ENCODE data around the gene CAMK2D. TPM values are rescaled to one million over a fixed set of nuclear protein-coding genes. Genes with fewer than 3 reads are reported as not detected.
A peak's percentile ranks its signal among the peaks of the same experiment; 100 is the strongest.

CAMK2D gene
- polyA plus RNA-seq, 3 donors = 10.4 to 30.6 (median 19.6) TPM

- Histone ChIP-seq H3K9me3 (replicated peaks in 1 of 2; ENCODE audit: control insufficient read depth in 1 of 2, insufficient read depth in 1 of 2, low read length in 2 of 2) (peaks cover 0 to 12% of the 10 kb centered on the region in 2 donors), H3K27ac (ENCODE audit: low read depth in 1 of 2, low read length in 2 of 2) (no peak overlapping the region), H3K9ac (ENCODE audit: insufficient read depth, low read length, poor library complexity, severe bottlenecking) (no peak overlapping the region), H3K4me2 (replicated peaks; ENCODE audit: extremely low read depth, low read length, poor library complexity, severe bottlenecking) (peak overlapping the region; percentile 55), H3K4me1 (ENCODE audit: control insufficient read depth in 1 of 2, insufficient read depth in 2 of 2, low read length in 2 of 2) (peaks cover 5 to 6% of the 10 kb centered on the region in 2 donors), H4K20me1 (ENCODE audit: insufficient read depth, low read length) (no peaks in the 10 kb centered on the region), H3K27me3 (ENCODE audit: control insufficient read depth in 2 of 2, insufficient read depth in 2 of 2, low read length in 2 of 2) (peaks cover 0 to 2% of the 10 kb centered on the region in 2 donors), H3K4me3 (replicated peaks in 1 of 3; ENCODE audit: low read depth in 2 of 3, low read length in 3 of 3) (peak overlapping the region in 2 of 3 experiments; percentile 17 to 45), H2AFZ (ENCODE audit: insufficient read depth, low read depth, low read length, poor library complexity, severe bottlenecking) (peak overlapping the region; percentile 68), H3K79me2 (ENCODE audit: insufficient read depth, low read length) (no peaks in the 10 kb centered on the region), H3K36me3 (replicated peaks in 1 of 2; ENCODE audit: control insufficient read depth in 1 of 2, insufficient read depth in 2 of 2, low read length in 2 of 2) (no peaks in the 10 kb centered on the region)
- Mint-ChIP-seq H3K36me3 (no peaks in the 10 kb centered on the region), H3K9me3 (peaks cover 0 to 11% (median 6%) of the 10 kb centered on the region in 7 donors), H3K4me3 (peak overlapping the region; percentile 35 to 83), H3K27ac (peak overlapping the region in 3 of 7 donors; percentile 0 to 68 (median 35)), H3K4me1 (peaks cover 5% of the 10 kb centered on the region), H3K27me3 (ENCODE audit: low read depth in 3 of 3) (peaks cover 2 to 3% (median 2%) of the 10 kb centered on the region in 3 donors)
- intact Hi-C loops (cut with micrococcal nuclease) = loop anchor here in 1 of 2 donors (10.0 kb wide), 1 partner anchor 122 kb away; no protein-coding TSS in a partner anchor
- TF ChIP-seq CTCF (IDR thresholded peaks at IDR 0.05) = no peak
- 18% methylated on average over 12 of the region's 14 CpGs for WGBS (ENCODE audit: insufficient coverage)
- DNase-seq = no peak
Observed at GRCh38 chr4:113773014-113773413, 11.5 kb upstream of the CAMK2D start.

GRCh38 chr4:113772319-113772718 is 10.8 kb upstream of the CAMK2D start:
- Mint-ChIP-seq H3K4me3 (no peak overlapping the region), H3K4me1 (peaks cover 5% of the 10 kb centered on the region), H3K9me3 (peaks cover 0 to 11% (median 6%) of the 10 kb centered on the region in 7 donors), H3K36me3 (no peaks in the 10 kb centered on the region), H3K27me3 (ENCODE audit: low read depth in 3 of 3) (peaks cover 2 to 3% (median 2%) of the 10 kb centered on the region in 3 donors), H3K27ac (no peak overlapping the region)
- H3K4me2 ChIP-seq (replicated peaks; ENCODE audit: extremely low read depth, low read length, poor library complexity, severe bottlenecking) = no peak overlapping the region
- H4K20me1 ChIP-seq (ENCODE audit: insufficient read depth, low read length) = no peaks in the 10 kb centered on the region
- intact Hi-C loops (cut with micrococcal nuclease) = loop anchor here in 1 of 2 donors (10.0 kb wide), 1 partner anchor 122 kb away; no protein-coding TSS in a partner anchor
- no peak for TF ChIP-seq CTCF (IDR thresholded peaks at IDR 0.05)
- H3K9ac ChIP-seq (ENCODE audit: insufficient read depth, low read length, poor library complexity, severe bottlenecking) = no peak overlapping the region
- H3K27ac ChIP-seq (ENCODE audit: low read depth in 1 of 2, low read length in 2 of 2) = no peak overlapping the region
- WGBS (ENCODE audit: insufficient coverage) = 97% methylated on average over 17 of the region's 22 CpGs
- no peaks in the 10 kb centered on the region for H3K36me3 ChIP-seq (replicated peaks in 1 of 2; ENCODE audit: control insufficient read depth in 1 of 2, insufficient read depth in 2 of 2, low read length in 2 of 2)
- peaks cover 0 to 12% of the 10 kb centered on the region in 2 donors for H3K9me3 ChIP-seq (replicated peaks in 1 of 2; ENCODE audit: control insufficient read depth in 1 of 2, insufficient read depth in 1 of 2, low read length in 2 of 2)
- DNase-seq = no peak
- H3K27me3 ChIP-seq (ENCODE audit: control insufficient read depth in 2 of 2, insufficient read depth in 2 of 2, low read length in 2 of 2) = peaks cover 0 to 2% of the 10 kb centered on the region in 2 donors
- H3K4me1 ChIP-seq (ENCODE audit: control insufficient read depth in 1 of 2, insufficient read depth in 2 of 2, low read length in 2 of 2) = peaks cover 5 to 6% of the 10 kb centered on the region in 2 donors
- H3K4me3 ChIP-seq (replicated peaks in 1 of 3; ENCODE audit: low read depth in 2 of 3, low read length in 3 of 3) = no peak overlapping the region
- no peaks in the 10 kb centered on the region for H3K79me2 ChIP-seq (ENCODE audit: insufficient read depth, low read length)
- H2AFZ ChIP-seq (ENCODE audit: insufficient read depth, low read depth, low read length, poor library complexity, severe bottlenecking) = no peak overlapping the region

Measured in CD14-positive monocyte (primary cell).